ENCODE measurements around the gene ZNF705A. TPM values are rescaled to one million over a fixed set of nuclear protein-coding genes. Genes with fewer than 3 reads are reported as not detected.
A peak's percentile ranks its signal among the peaks of the same experiment; 100 is the strongest.

ZNF705A gene
- total RNA-seq, 1 donor from 2014 or later: not detected

DNA sequence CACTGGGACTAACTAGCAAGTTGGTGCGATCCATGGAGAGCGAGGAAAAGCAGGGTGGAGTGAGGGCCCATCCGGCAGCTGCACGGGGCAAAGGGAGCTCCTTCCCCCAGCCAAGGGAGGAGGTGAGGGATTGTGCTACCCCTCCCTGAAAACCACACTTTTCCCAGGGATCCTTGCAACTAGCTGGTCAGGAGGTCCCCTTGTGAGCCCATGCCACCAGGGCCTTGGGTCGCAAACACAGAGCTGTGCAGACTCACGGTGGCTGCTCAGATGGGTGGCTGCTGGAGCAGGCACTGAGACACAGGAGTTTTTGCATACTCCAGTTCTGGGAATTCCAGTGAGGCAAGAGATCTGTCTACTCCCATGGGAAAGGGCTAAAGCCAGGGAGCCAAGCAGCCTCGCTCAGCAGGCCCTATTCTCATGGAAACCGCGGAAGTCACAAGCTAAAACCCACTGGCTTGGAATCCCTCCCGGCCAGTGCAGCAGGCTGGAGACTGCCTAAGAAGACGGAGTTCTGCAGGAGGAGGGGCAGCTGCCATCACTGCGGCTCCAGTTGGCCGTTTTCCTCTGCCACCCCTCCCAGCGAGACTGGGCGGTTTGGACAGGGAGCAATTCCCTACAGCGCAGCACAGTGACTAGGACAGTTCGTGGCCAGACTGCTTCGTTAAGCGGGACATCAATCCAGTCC lies 10.9 kb upstream of the ZNF705A start:
- Histone ChIP-seq H3K4me2 (ENCODE audit: low read length) (peak overlapping the region; percentile 85), H3K27ac (ENCODE audit: low read depth, low read length) (peak overlapping the region; percentile 22), H2AFZ (ENCODE audit: low read depth, low read length) (peak overlapping the region; percentile 87), H3K4me3 (ENCODE audit: insufficient read depth, low read depth, low read length) (peak overlapping the region; percentile 21), H4K20me1 (ENCODE audit: insufficient read depth, low read length) (no peaks in the 10 kb centered on the region), H3K79me2 (ENCODE audit: insufficient read depth, low read length) (no peaks in the 10 kb centered on the region), H3K4me1 (ENCODE audit: insufficient read depth, low read length) (peaks cover 9% of the 10 kb centered on the region), H3K9me3 (ENCODE audit: insufficient read depth, low read depth, low read length) (no peaks in the 10 kb centered on the region), H3K36me3 (ENCODE audit: insufficient read depth, low read length) (no peaks in the 10 kb centered on the region), H3K9ac (ENCODE audit: low read length) (peak overlapping the region; percentile 51), H3K27me3 (ENCODE audit: insufficient read depth, low read length) (no peaks in the 10 kb centered on the region)
- peak overlapping the region; percentile 19 for H3K27ac Mint-ChIP-seq (ENCODE audit: unreplicated experiment)
- no peak overlapping the region for H3K4me3 Mint-ChIP-seq (ENCODE audit: unreplicated experiment)
- peaks cover 3% of the 10 kb centered on the region for H3K27me3 Mint-ChIP-seq (ENCODE audit: low read depth, unreplicated experiment)
- peaks cover 21% of the 10 kb centered on the region for H3K9me3 Mint-ChIP-seq (ENCODE audit: unreplicated experiment)
- DNase-seq (ENCODE audit: low read depth) (peak; percentile 93), FAIRE-seq (peak; percentile 49)
- H3K36me3 Mint-ChIP-seq (ENCODE audit: low read depth, unreplicated experiment): peaks cover 8% of the 10 kb centered on the region
- H3K4me1 Mint-ChIP-seq (ENCODE audit: low read depth, unreplicated experiment): no peaks in the 10 kb centered on the region
- TF ChIP-seq, protein P1, sequence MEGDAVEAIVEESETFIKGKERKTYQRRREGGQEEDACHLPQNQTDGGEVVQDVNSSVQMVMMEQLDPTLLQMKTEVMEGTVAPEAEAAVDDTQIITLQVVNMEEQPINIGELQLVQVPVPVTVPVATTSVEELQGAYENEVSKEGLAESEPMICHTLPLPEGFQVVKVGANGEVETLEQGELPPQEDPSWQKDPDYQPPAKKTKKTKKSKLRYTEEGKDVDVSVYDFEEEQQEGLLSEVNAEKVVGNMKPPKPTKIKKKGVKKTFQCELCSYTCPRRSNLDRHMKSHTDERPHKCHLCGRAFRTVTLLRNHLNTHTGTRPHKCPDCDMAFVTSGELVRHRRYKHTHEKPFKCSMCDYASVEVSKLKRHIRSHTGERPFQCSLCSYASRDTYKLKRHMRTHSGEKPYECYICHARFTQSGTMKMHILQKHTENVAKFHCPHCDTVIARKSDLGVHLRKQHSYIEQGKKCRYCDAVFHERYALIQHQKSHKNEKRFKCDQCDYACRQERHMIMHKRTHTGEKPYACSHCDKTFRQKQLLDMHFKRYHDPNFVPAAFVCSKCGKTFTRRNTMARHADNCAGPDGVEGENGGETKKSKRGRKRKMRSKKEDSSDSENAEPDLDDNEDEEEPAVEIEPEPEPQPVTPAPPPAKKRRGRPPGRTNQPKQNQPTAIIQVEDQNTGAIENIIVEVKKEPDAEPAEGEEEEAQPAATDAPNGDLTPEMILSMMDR (IDR thresholded peaks at IDR 0.05; ENCODE audit: insufficient read depth, low read depth, low read length): no peak
- TF ChIP-seq EZH2 (IDR thresholded peaks at IDR 0.05; ENCODE audit: insufficient read depth, low read length): no peak

DNA sequence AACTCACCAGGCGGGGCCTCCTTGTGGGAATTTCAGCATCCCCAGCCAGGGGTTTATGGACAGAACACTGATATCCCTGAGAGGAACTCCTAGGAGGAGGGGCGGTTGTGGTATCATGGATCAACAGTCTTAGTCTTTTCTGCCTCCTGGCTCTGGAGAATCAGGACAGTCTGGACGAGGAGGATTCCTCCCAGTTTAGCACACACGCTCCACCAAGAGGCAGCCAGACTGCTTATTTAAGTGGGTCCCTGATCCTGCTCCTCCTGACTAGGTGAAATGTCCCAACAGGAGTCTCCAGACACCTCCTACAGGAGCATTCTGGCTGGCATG lies 10.4 kb upstream of the ZNF705A start:
- no peak for FAIRE-seq
- DNase-seq (ENCODE audit: low read depth): no peak
- Mint-ChIP-seq H3K4me3 (ENCODE audit: unreplicated experiment) (no peak overlapping the region), H3K27ac (ENCODE audit: unreplicated experiment) (peak overlapping the region; percentile 19), H3K27me3 (ENCODE audit: low read depth, unreplicated experiment) (peaks cover 3% of the 10 kb centered on the region), H3K4me1 (ENCODE audit: low read depth, unreplicated experiment) (no peaks in the 10 kb centered on the region), H3K9me3 (ENCODE audit: unreplicated experiment) (peaks cover 19% of the 10 kb centered on the region), H3K36me3 (ENCODE audit: low read depth, unreplicated experiment) (peaks cover 7% of the 10 kb centered on the region)
- Histone ChIP-seq H4K20me1 (ENCODE audit: insufficient read depth, low read length) (no peaks in the 10 kb centered on the region), H2AFZ (ENCODE audit: low read depth, low read length) (peak overlapping the region; percentile 87), H3K4me2 (ENCODE audit: low read length) (peak overlapping the region; percentile 85), H3K9me3 (ENCODE audit: insufficient read depth, low read depth, low read length) (no peaks in the 10 kb centered on the region), H3K4me3 (ENCODE audit: insufficient read depth, low read depth, low read length) (peak overlapping the region; percentile 21), H3K79me2 (ENCODE audit: insufficient read depth, low read length) (no peaks in the 10 kb centered on the region), H3K27ac (ENCODE audit: low read depth, low read length) (peak overlapping the region; percentile 22), H3K27me3 (ENCODE audit: insufficient read depth, low read length) (no peaks in the 10 kb centered on the region), H3K36me3 (ENCODE audit: insufficient read depth, low read length) (no peaks in the 10 kb centered on the region), H3K4me1 (ENCODE audit: insufficient read depth, low read length) (peaks cover 9% of the 10 kb centered on the region), H3K9ac (ENCODE audit: low read length) (peak overlapping the region; percentile 51)
- no peak for TF ChIP-seq EZH2 (IDR thresholded peaks at IDR 0.05; ENCODE audit: insufficient read depth, low read length)
- TF ChIP-seq, protein P1 (IDR thresholded peaks at IDR 0.05; ENCODE audit: insufficient read depth, low read depth, low read length): no peak

GRCh38 chr12:8154526-8154925 lies 2.3 kb upstream of the ZNF705A start:
- FAIRE-seq (no peak), DNase-seq (ENCODE audit: low read depth) (peak; percentile 6)
- Histone ChIP-seq H3K4me3 (ENCODE audit: insufficient read depth, low read depth, low read length) (no peak overlapping the region), H3K4me1 (ENCODE audit: insufficient read depth, low read length) (peaks cover 12% of the 10 kb centered on the region), H3K79me2 (ENCODE audit: insufficient read depth, low read length) (no peaks in the 10 kb centered on the region), H3K27ac (ENCODE audit: low read depth, low read length) (no peak overlapping the region), H3K27me3 (ENCODE audit: insufficient read depth, low read length) (no peaks in the 10 kb centered on the region), H3K9me3 (ENCODE audit: insufficient read depth, low read depth, low read length) (no peaks in the 10 kb centered on the region), H3K9ac (ENCODE audit: low read length) (no peak overlapping the region), H4K20me1 (ENCODE audit: insufficient read depth, low read length) (no peaks in the 10 kb centered on the region), H3K4me2 (ENCODE audit: low read length) (no peak overlapping the region), H3K36me3 (ENCODE audit: insufficient read depth, low read length) (no peaks in the 10 kb centered on the region), H2AFZ (ENCODE audit: low read depth, low read length) (no peak overlapping the region)
- Mint-ChIP-seq H3K36me3 (ENCODE audit: low read depth, unreplicated experiment) (no peaks in the 10 kb centered on the region), H3K27ac (ENCODE audit: unreplicated experiment) (no peak overlapping the region), H3K9me3 (ENCODE audit: unreplicated experiment) (peaks cover 5% of the 10 kb centered on the region), H3K4me1 (ENCODE audit: low read depth, unreplicated experiment) (peaks cover 29% of the 10 kb centered on the region), H3K4me3 (ENCODE audit: unreplicated experiment) (no peak overlapping the region), H3K27me3 (ENCODE audit: low read depth, unreplicated experiment) (no peaks in the 10 kb centered on the region)
- TF ChIP-seq, protein P1 (IDR thresholded peaks at IDR 0.05; ENCODE audit: insufficient read depth, low read depth, low read length): no peak
- no peak for TF ChIP-seq EZH2 (IDR thresholded peaks at IDR 0.05; ENCODE audit: insufficient read depth, low read length)

Measured in astrocyte (in vitro differentiated cells and primary cell).